Measurements from ENCODE around the gene CD37. TPM values are rescaled to one million over a fixed set of nuclear protein-coding genes. Genes with fewer than 3 reads are reported as not detected.
"Not testable (repeated sequence)": the region's sequence is repeated elsewhere in the genome, so short reads cannot be mapped to it uniquely, and the experiment has no call there.

Gene CD37
- total RNA-seq, 1 donor from 2014 or later: 22.1 TPM

GRCh38 chr19:49326165-49326704, 9.0 kb upstream of the CD37 start:
- Histone ChIP-seq H3K27ac (no peak overlapping the region), H3K4me1 (no peaks in the 10 kb centered on the region), H3K27me3 (no peaks in the 10 kb centered on the region), H3K4me3 (no peak overlapping the region), H3K36me3 (no peaks in the 10 kb centered on the region), H3K9me3 (no peaks in the 10 kb centered on the region)
- no peak for DNase-seq (ENCODE audit: extremely low spot score in 2 of 2)
- intact Hi-C loops (cut with DNase I): no loop called here
- TF ChIP-seq POLR2A (IDR thresholded peaks at IDR 0.05) (no peak), CTCF (IDR thresholded peaks at IDR 0.05) (no peak), POLR2AphosphoS5 (IDR thresholded peaks at IDR 0.05; ENCODE audit: insufficient read depth in 1 of 2, low read depth in 1 of 2) (no peak)

GRCh38 chr19:49327878-49328544, 7.2 kb upstream of the CD37 start:
- H3K27ac ChIP-seq: no peak overlapping the region
- intact Hi-C loops (cut with DNase I): no loop called here
- TF ChIP-seq CTCF (IDR thresholded peaks at IDR 0.05): peak in 2 of 3 experiments; percentile 23 to 49
- TF ChIP-seq POLR2A (IDR thresholded peaks at IDR 0.05): no peak
- no peaks in the 10 kb centered on the region for H3K27me3 ChIP-seq
- no peaks in the 10 kb centered on the region for H3K4me1 ChIP-seq
- H3K4me3 ChIP-seq: no peak overlapping the region
- no peaks in the 10 kb centered on the region for H3K36me3 ChIP-seq
- no peak for DNase-seq (ENCODE audit: extremely low spot score in 2 of 2)
- H3K9me3 ChIP-seq: no peaks in the 10 kb centered on the region

GRCh38 chr19:49328741-49329140, 6.5 kb upstream of the CD37 start:
- H3K4me3 ChIP-seq: no peak overlapping the region
- H3K27ac ChIP-seq: no peak overlapping the region
- no peak for DNase-seq (ENCODE audit: extremely low spot score in 2 of 2)
- no peaks in the 10 kb centered on the region for H3K27me3 ChIP-seq
- no peak for TF ChIP-seq CTCF (IDR thresholded peaks at IDR 0.05)
- no peak for TF ChIP-seq POLR2A (IDR thresholded peaks at IDR 0.05)
- no peak for TF ChIP-seq POLR2AphosphoS5 (IDR thresholded peaks at IDR 0.05; ENCODE audit: insufficient read depth in 1 of 2, low read depth in 1 of 2)
- no peaks in the 10 kb centered on the region for H3K9me3 ChIP-seq
- H3K36me3 ChIP-seq: no peaks in the 10 kb centered on the region
- intact Hi-C loops (cut with DNase I): no loop called here
- H3K4me1 ChIP-seq: no peaks in the 10 kb centered on the region

- H3K27me3 ChIP-seq; H3K4me3 ChIP-seq; H3K4me1 ChIP-seq; H3K27ac ChIP-seq; DNase-seq (ENCODE audit: extremely low spot score in 2 of 2); H3K9me3 ChIP-seq; intact Hi-C loops (cut with DNase I); H3K36me3 ChIP-seq: not testable (repeated sequence)
These were observed 4.0 kb upstream of the CD37 start for GRCh38 chr19:49331187-49331586.

GRCh38 chr19:49331616-49332055, 3.6 kb upstream of the CD37 start:
- Histone ChIP-seq H3K27ac (no peak overlapping the region), H3K9me3 (no peaks in the 10 kb centered on the region), H3K4me3 (no peak overlapping the region), H3K27me3 (no peaks in the 10 kb centered on the region), H3K36me3 (no peaks in the 10 kb centered on the region), H3K4me1 (no peaks in the 10 kb centered on the region)
- DNase-seq (ENCODE audit: extremely low spot score in 2 of 2): peak in 1 of 2 donors; percentile 49
- TF ChIP-seq POLR2A (IDR thresholded peaks at IDR 0.05): no peak
- TF ChIP-seq POLR2AphosphoS5 (IDR thresholded peaks at IDR 0.05; ENCODE audit: insufficient read depth in 1 of 2, low read depth in 1 of 2): peak in 1 of 2 donors; percentile 22
- intact Hi-C loops (cut with DNase I): no loop called here

GRCh38 chr19:49332691-49333417, 2.4 kb upstream of the CD37 start:
- peak in 1 of 2 donors; percentile 52 for DNase-seq (ENCODE audit: extremely low spot score in 2 of 2)
- H3K9me3 ChIP-seq; H3K27me3 ChIP-seq; H3K4me3 ChIP-seq; H3K4me1 ChIP-seq; H3K36me3 ChIP-seq; intact Hi-C loops (cut with DNase I); H3K27ac ChIP-seq: not testable (repeated sequence)
